HepG2 (cell line): ENCODE results near the gene TTC24. TPM values are rescaled to one million over a fixed set of nuclear protein-coding genes. Genes with fewer than 3 reads are reported as not detected.

Experiments
- FOXA3 ChIP-seq: IDR thresholded peaks from 2 replicates; pipeline ENCODE4 v1.6.1; 2016; ENCODE audit warnings: missing genetic modification reagents, missing compliant biosample characterization
- GABPA ChIP-seq, 2 experiments: IDR thresholded peaks; 2 replicates each; pipeline ENCODE4 v1.6.1; 2011 to 2016; ENCODE audit warnings: low read depth in 2 of 2, low read length in 1 of 2, missing biosample characterization in 1 of 2, missing genetic modification characterization in 1 of 2
- HMGXB3 ChIP-seq: sonication (generic); formaldehyde crosslinking; IDR thresholded peaks from 2 replicates; pipeline ENCODE4 v1.4.0; 2020; ENCODE audit warnings: missing genetic modification reagents, borderline replicate concordance
- PAF1 ChIP-seq: IDR thresholded peaks from 2 replicates; pipeline ENCODE4 v1.6.1; 2016; ENCODE audit warnings: missing genetic modification reagents, missing compliant biosample characterization
- PRPF4 ChIP-seq: fragments of 200-400 bp; formaldehyde crosslinking; IDR thresholded peaks from 2 replicates; pipeline ENCODE4 v1.6.1; 2016; ENCODE audit warnings: low read length, low read depth; ENCODE audit not compliant: poor library complexity, severe bottlenecking
- RFX3 ChIP-seq: IDR thresholded peaks from 2 replicates; pipeline ENCODE4 v1.6.1; 2016; ENCODE audit warnings: missing biosample characterization, missing genetic modification reagents
- SIN3A ChIP-seq: IDR thresholded peaks from 2 replicates; pipeline ENCODE4 v1.6.1; 2011; ENCODE audit warnings: low read depth, mild to moderate bottlenecking, control low read depth, low read length, borderline replicate concordance
- SMAD3 ChIP-seq: sonication (generic); formaldehyde crosslinking; IDR thresholded peaks from 2 replicates; pipeline ENCODE4 v1.4.0; 2020; ENCODE audit warnings: missing genetic modification reagents
- SMYD3 ChIP-seq: sonication (generic); formaldehyde crosslinking; IDR thresholded peaks from 2 replicates; pipeline ENCODE4 v1.8.1; 2023; ENCODE audit warnings: mild to moderate bottlenecking, missing genetic modification reagents
- TOE1 ChIP-seq: sonication (generic); formaldehyde crosslinking; IDR thresholded peaks from 2 replicates; pipeline ENCODE4 v1.4.0; 2020; ENCODE audit warnings: mild to moderate bottlenecking, missing genetic modification reagents
- ZBTB38 ChIP-seq: sonication (generic); formaldehyde crosslinking; IDR thresholded peaks from 2 replicates; pipeline ENCODE4 v1.5.1; 2020; ENCODE audit warnings: mild to moderate bottlenecking, missing genetic modification reagents
- ZBTB46 ChIP-seq: sonication (generic); formaldehyde crosslinking; IDR thresholded peaks from 2 replicates; pipeline ENCODE4 v1.4.0; 2020; ENCODE audit warnings: mild to moderate bottlenecking, missing genetic modification reagents, borderline replicate concordance
- ZBTB7B ChIP-seq: sonication (generic); formaldehyde crosslinking; IDR thresholded peaks from 2 replicates; pipeline ENCODE4 v1.4.0; 2020; ENCODE audit warnings: missing genetic modification reagents
- ZNF12 ChIP-seq: sonication (generic); formaldehyde crosslinking; IDR thresholded peaks from 2 replicates; pipeline ENCODE4 v1.5.0; 2020; ENCODE audit warnings: missing genetic modification reagents
- ZNF484 ChIP-seq: sonication (generic); formaldehyde crosslinking; IDR thresholded peaks from 2 replicates; pipeline ENCODE4 v1.5.1; 2020; ENCODE audit warnings: mild to moderate bottlenecking, low read depth, missing genetic modification reagents, borderline replicate concordance
- ZNF512B ChIP-seq: sonication (generic); formaldehyde crosslinking; IDR thresholded peaks from 2 replicates; pipeline ENCODE4 v1.5.1; 2020; ENCODE audit warnings: missing genetic modification reagents, mild to moderate bottlenecking, borderline replicate concordance
- ZNF530 ChIP-seq: sonication (generic); formaldehyde crosslinking; IDR thresholded peaks from 2 replicates; pipeline ENCODE4 v1.5.0; 2020; ENCODE audit warnings: low read depth, mild to moderate bottlenecking, missing genetic modification reagents
- ZNF570 ChIP-seq: sonication (generic); formaldehyde crosslinking; IDR thresholded peaks from 2 replicates; pipeline ENCODE4 v1.4.0; 2020; ENCODE audit warnings: mild to moderate bottlenecking, missing genetic modification reagents, borderline replicate concordance
- ZNF672 ChIP-seq: sonication (generic); formaldehyde crosslinking; IDR thresholded peaks from 2 replicates; pipeline ENCODE4 v1.8.1; 2022; ENCODE audit warnings: missing genetic modification reagents
- ZNF747 ChIP-seq: sonication (generic); formaldehyde crosslinking; IDR thresholded peaks from 2 replicates; pipeline ENCODE4 v1.8.1; 2023; ENCODE audit warnings: missing genetic modification reagents, mild to moderate bottlenecking, borderline replicate concordance
- polyA plus RNA-seq, 8 experiments: library from polyadenylated mRNA; depleted of rRNA in 3 of 8; stranded (reverse) in 7 of 8; unstranded in 1 of 8; fragments of >200 nt; fragmentation: Illumina TruSeq in 4 of 8; extraction: Trizol in 4 of 8; gene quantifications; 2 replicates each; pipeline versions ENCODE4 v1.2.1 to v1.2.3, GENCODE V29; 2011 to 2016; ENCODE audit warnings: low read depth in 4 of 8, missing spikeins in 1 of 8, mixed read lengths in 1 of 8; ENCODE audit not compliant: insufficient read depth in 1 of 8
- total RNA-seq, 5 experiments: library from RNA; depleted of rRNA; stranded (reverse); fragments of >200 nt; fragmentation: Illumina TruSeq; extraction: Trizol; gene quantifications; 2 replicates each; pipeline ENCODE4 v1.2.3, GENCODE V29; 2016; ENCODE audit warnings: low read depth in 1 of 5

TTC24 gene
- total and polyA plus RNA-seq, 2 of the 13 experiments (the other 11 are each of a cell fraction or from before 2014, with no cell fraction given): 0.13 to 0.18 TPM

- TF ChIP-seq ZNF512B (CRISPR knock-in tag) (no peak), TOE1 (CRISPR knock-in tag) (no peak), RFX3 (CRISPR knock-in tag) (no peak), ZNF672 (CRISPR knock-in tag) (0 out of 2 replicates have a peak, but pooled peaks have one; percentile 64), PRPF4 (no peak), GABPA (IDR thresholded peaks at IDR 0.05; ENCODE audit: low read depth, low read length) (peak; percentile 82), GABPA (CRISPR knock-in tag; IDR thresholded peaks at IDR 0.05; ENCODE audit: low read depth) (peak; percentile 97), ZNF12 (CRISPR knock-in tag) (no peak), ZNF530 (no peak), ZNF484 (CRISPR knock-in tag) (no peak), ZNF747 (peak; percentile 18; the same call in 1 of the 2 replicates), ZNF570 (CRISPR knock-in tag) (no peak), SIN3A (peak; percentile 98), FOXA3 (CRISPR knock-in tag) (peak; percentile 32; the same call in 1 of the 2 replicates), ZBTB38 (no peak; the same call in 1 of the 2 replicates), SMAD3 (CRISPR knock-in tag) (peak; percentile 65; the same call in 1 of the 2 replicates), ZBTB7B (CRISPR knock-in tag) (no peak), PAF1 (CRISPR knock-in tag) (no peak), HMGXB3 (no peak; the same call in 1 of the 2 replicates), ZBTB46 (CRISPR knock-in tag) (no peak), SMYD3 (CRISPR knock-in tag) (no peak)
These were observed 7.4 kb upstream of the TTC24 start, which contains the start of gene IQGAP3 (continued) for GRCh38 chr1:156571919-156572662.
